ENCODE data around the gene CROCC2.

The CROCC2 gene

GRCh38 chr2:240988146-240988545, 82.0 kb downstream of the CROCC2 start:
- DNase-seq (ENCODE audit: low read depth) = no peak

DNA sequence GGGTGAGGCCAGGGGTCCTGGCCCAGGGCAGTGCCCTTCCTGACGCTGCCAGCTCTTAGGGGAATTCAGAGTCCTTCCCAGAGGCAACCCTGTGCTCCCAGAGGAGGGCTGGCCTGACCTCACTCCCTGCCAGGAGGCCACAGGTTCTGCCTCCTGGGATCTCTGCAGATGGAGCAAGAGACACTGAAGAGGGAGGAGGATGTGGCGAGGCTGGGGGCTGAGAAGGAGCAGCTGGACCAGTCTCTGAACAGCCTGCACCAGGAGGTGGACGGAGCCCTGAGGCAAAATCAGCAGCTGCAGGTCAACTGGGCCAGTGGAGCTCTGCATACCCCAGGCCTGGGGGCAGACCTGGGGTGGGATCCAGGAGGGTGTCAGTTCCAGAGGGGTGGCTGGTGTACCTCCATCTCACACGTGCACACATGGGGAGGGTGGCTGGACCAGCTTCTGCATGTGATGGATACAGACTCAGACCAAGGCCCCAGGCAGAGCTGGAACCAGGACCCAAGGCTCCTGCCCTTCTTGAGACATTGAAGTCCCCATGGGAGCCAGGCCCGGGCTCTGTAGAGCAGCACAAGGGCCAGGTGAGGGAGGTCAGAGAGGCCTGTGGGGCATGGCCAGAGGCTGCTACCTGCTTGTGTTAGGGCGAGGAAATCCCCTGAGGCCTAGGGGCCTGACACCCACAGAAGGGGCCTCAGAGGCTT, 82.6 kb downstream of the CROCC2 start:
- DNase-seq (ENCODE audit: low read depth) = no peak

- no peak for DNase-seq (ENCODE audit: low read depth)
Measured at GRCh38 chr2:240989451-240990265, 83.5 kb downstream of the CROCC2 start.

- no peak for DNase-seq (ENCODE audit: low read depth)
Measured at GRCh38 chr2:240990266-240990529, 84.1 kb downstream of the CROCC2 start.

DNA sequence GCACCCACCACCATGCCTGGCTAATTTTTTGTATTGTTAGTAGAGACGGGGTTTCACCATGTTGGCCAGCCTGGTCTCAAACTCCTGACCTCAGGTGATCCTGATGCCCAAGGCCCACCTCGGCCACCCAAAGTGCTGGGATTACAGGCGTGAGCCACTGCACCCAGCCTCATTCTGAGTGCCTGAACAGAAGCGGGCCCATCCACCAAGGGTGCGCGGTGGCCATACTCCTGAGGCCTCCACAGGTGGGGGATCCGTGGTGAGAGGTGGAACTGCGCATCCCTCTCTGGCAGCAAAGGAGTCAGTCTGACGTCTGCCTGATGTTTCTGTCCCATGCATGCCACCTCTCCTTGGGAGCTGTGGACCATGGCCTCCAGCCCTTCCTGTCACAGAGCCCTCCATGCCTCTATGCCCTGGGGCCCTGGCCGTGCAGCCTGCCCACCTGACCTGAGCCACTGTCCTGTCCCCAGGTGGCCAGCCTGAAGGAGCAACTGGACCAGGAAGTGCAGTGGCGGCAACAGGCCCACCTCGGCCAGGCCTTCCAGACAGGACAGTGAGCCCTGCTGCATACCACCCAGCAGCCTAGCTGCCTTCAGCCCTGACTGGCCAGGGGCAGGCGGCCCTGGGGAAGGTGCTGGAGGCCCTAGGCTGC, 84.7 kb downstream of the CROCC2 start:
- DNase-seq (ENCODE audit: low read depth) = no peak

- peak; percentile 84 for DNase-seq (ENCODE audit: low read depth)
Measured at GRCh38 chr2:240991378-240992263, 85.5 kb downstream of the CROCC2 start.

DNA sequence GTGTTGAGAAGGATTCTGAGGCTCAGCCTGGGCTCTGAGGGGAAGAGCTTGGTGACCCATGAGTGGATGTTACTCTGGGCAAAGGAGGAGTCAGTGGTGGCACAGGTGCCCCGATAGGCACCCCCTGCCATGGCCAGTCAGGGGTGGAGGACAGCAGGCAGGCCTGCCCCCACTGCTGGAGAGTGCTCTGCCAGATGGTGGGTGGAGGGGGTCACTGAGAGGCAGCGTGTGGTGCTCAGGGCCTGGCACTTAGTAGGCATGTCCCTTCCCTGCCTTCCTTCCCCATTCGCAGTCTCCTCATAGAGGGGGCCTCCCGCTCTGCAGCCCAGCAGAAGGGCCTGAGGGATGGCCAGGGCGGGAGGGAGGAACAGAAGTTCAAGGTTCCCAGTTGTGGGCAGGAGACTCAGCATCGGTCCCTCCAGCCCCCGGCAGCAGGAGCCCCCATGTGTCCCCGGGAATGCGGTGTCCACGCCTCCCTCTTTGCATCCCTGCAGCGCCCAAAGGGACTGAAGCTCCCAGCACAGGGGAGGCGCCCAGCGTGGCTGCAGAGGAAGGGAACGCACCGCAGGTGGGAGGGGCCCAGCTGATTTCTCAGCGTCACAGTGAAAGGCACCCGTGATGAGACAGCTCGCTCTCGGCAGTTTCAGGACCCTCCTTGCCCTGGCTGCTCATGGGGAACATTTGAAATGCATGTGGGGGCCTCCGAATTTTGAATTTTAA, 86.6 kb downstream of the CROCC2 start:
- no peak for DNase-seq (ENCODE audit: low read depth)

DNA sequence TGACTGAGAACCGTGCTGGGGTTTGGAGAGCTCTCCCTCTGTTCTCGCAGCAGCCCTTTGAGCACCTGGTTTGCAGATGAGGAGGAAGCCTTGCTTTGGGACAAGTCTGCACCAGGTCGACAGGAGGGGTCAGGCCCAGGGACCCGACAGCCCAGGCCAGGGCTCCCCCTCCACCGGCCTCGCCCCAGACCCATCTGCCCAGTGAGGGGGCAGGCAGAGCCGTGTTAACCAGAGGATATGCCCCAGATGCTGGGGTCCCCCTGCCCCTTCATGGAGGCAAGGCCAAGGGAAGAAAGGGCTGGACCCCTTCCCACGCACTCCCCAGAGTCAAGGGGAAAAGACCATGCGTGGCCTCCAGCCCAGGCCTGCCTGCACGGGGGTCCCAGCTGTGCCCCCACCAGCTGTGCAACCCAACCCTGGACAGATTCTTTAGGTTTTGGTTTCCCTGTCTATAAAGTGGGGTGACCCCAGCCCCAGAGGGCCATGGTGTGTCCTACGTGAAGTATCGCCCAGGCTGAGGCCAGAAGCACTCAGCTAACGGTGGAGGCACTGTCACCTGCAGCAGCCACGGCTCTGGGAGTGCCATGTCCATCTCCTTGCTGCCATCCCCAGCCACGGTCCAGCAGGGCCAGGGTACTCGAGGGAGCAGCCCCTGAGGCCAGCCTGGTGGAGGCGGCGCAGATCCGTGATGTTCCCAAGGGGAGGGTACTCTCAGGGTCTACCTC, 87.5 kb downstream of the CROCC2 start:
- no peak for DNase-seq (ENCODE audit: low read depth)

- DNase-seq (ENCODE audit: low read depth) = no peak
Measured at GRCh38 chr2:240994171-240994896, 88.2 kb downstream of the CROCC2 start.

- no peak for DNase-seq (ENCODE audit: low read depth)
Measured at GRCh38 chr2:240995041-240996021, 89.2 kb downstream of the CROCC2 start.

GRCh38 chr2:240996161-240996833, 90.2 kb downstream of the CROCC2 start:
- DNase-seq (ENCODE audit: low read depth) = no peak

DNA sequence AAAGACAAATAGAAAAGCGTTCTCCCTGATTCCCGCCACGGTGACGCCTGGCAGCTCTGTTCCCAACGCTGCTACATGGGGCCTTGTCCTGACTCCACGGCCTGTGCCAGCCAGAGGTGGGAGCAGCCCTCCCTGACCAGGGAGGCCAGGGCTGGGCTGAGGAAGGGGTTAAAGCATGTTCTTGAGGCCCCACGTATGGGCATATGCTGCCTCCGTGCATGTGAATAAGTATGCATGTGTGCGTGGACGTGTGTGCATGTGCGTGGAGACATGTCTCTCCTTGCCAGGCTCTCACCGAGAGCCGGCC, 90.7 kb downstream of the CROCC2 start:
- no peak for DNase-seq (ENCODE audit: low read depth)

DNA sequence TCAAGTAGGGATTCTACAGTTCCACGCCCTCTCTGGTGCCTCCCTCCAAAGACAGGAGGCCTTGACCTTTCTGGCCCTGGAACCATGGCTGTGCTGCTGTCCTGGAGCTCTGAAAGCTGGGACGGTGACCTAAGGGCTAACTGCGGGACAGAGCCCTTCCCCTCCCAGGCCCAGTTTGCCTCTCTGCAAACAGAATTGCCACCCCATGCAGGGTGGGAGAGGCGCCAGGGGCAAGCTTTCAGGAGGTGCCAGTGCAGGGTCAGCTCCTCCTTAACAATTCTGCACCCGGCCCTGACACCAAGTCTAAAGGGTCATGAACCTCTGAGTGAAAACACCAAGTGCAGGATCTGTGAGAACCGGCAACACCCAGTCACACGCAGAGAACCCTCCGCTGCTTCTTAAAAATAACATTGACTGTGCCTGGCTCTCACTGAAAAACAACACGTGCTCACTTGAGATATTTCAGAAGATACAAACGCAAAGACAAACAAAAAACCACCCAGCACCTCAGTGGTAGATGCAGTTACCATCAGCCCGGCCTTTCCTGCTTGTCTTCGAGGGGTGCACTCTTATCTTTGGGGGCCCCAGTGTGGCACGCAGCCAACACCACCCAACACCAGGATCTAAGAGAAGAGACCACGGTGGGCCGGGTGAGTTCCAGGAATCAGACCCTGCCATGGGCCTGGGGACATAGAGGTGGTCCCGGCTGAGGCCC, 91.2 kb downstream of the CROCC2 start:
- DNase-seq (ENCODE audit: low read depth) = no peak

- DNase-seq (ENCODE audit: low read depth) = peak; percentile 38
Measured at GRCh38 chr2:240997856-240998705, 91.9 kb downstream of the CROCC2 start, which contains the start of gene SNED1. Gene SNED1, plus strand, starts transcription at chr2:240998618. Its CDS starts 220 bp downstream, at chr2:240998838.

- no peak for DNase-seq (ENCODE audit: low read depth)
Measured at GRCh38 chr2:240998706-240998994, 92.5 kb downstream of the CROCC2 start.

DNA sequence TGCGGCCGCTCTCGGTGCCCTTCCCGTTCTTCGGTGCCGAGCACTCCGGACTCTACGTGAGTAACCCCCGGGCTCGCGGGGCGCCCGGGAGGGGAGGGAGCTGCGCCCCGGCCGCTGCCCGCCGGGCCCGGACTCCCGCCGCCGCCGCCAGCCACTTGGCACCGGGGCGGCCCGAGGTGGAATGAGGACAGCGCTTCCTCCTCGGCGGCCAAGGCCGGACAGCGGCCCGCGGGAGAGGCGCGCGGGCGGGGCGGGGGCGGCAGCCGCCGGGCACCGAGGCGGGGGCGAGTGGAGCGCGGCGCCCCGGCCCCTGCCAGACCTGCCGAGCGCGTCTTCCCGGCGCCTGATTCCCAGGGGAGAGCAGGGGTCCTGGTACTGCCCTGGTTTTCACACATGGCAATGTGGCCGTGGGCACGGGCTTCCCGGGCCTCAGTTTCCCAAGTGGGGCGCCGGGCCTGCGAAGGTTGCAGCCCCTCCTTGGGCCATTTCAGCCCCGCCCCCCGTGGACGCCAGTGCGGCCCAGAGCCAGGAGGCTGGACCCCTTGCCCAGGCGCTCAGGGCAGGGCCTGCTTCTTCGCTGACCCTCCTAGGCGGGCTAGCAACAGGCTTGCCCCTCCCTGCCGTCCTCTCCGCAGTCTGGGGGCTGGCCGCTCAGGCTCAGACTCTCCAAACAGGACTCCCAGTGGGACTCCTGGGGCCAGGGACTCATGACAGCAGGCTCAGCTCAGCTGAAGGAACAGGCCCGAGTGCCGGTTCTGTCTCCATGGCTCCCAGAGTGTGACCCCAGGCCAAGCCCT, 93.1 kb downstream of the CROCC2 start:
- no peak for DNase-seq (ENCODE audit: low read depth)
